HepG2 (cell line): ENCODE measurements around the gene PARN. TPM values are rescaled to one million over a fixed set of nuclear protein-coding genes. Genes with fewer than 3 reads are reported as not detected.

Experiments used
- ATF1 ChIP-seq: IDR thresholded peaks from 2 replicates; pipeline ENCODE4 v1.6.1; 2016; ENCODE audit warnings: mild to moderate bottlenecking, control low read depth
- ATRX ChIP-seq: sonication (generic); formaldehyde crosslinking; IDR thresholded peaks from 2 replicates; pipeline ENCODE4 v1.4.0; 2020; ENCODE audit warnings: missing genetic modification reagents, borderline replicate concordance
- CEBPB ChIP-seq: IDR thresholded peaks from 2 replicates; pipeline ENCODE4 v1.6.1; 2011; ENCODE audit warnings: low read depth, low read length, improper control_type of control experiment, borderline replicate concordance
- CENPX ChIP-seq: sonication (generic); formaldehyde crosslinking; IDR thresholded peaks from 2 replicates; pipeline ENCODE4 v1.9.0; 2021; ENCODE audit warnings: mild to moderate bottlenecking, missing genetic modification reagents, moderate library complexity
- FOXO1 ChIP-seq: sonication (generic); formaldehyde crosslinking; IDR thresholded peaks from 2 replicates; pipeline ENCODE4 v1.4.0; 2020; ENCODE audit warnings: missing genetic modification reagents
- PAF1 ChIP-seq: IDR thresholded peaks from 2 replicates; pipeline ENCODE4 v1.6.1; 2016; ENCODE audit warnings: missing genetic modification reagents, missing compliant biosample characterization
- PHF21A ChIP-seq: sonication (generic); formaldehyde crosslinking; IDR thresholded peaks from 2 replicates; pipeline ENCODE4 v1.5.0; 2020; ENCODE audit warnings: mild to moderate bottlenecking, missing genetic modification reagents
- TAF15 ChIP-seq: fragments of 200-400 bp; formaldehyde crosslinking; IDR thresholded peaks from one replicate; pipeline ENCODE4 v1.6.1; 2018; ENCODE audit warnings: mild to moderate bottlenecking, low read depth, low read length; ENCODE audit not compliant: poor library complexity, severe bottlenecking
- ZFP62 ChIP-seq: sonication (generic); formaldehyde crosslinking; IDR thresholded peaks from 2 replicates; pipeline ENCODE4 v1.4.0; 2020; ENCODE audit warnings: missing genetic modification reagents
- ZNF563 ChIP-seq: sonication (generic); formaldehyde crosslinking; IDR thresholded peaks from 2 replicates; pipeline ENCODE4 v1.8.0; 2022; ENCODE audit warnings: mild to moderate bottlenecking, moderate library complexity, missing genetic modification reagents
- polyA plus RNA-seq, 8 experiments: library from polyadenylated mRNA; depleted of rRNA in 3 of 8; stranded (reverse) in 7 of 8; unstranded in 1 of 8; fragments of >200 nt; fragmentation: Illumina TruSeq in 4 of 8; extraction: Trizol in 4 of 8; gene quantifications; 2 replicates each; pipeline versions ENCODE4 v1.2.1 to v1.2.3, GENCODE V29; 2011 to 2016; ENCODE audit warnings: low read depth in 4 of 8, missing spikeins in 1 of 8, mixed read lengths in 1 of 8; ENCODE audit not compliant: insufficient read depth in 1 of 8
- total RNA-seq, 5 experiments: library from RNA; depleted of rRNA; stranded (reverse); fragments of >200 nt; fragmentation: Illumina TruSeq; extraction: Trizol; gene quantifications; 2 replicates each; pipeline ENCODE4 v1.2.3, GENCODE V29; 2016; ENCODE audit warnings: low read depth in 1 of 5
- TF ChIP-seq, protein P1 (sequence below): sonication (generic); formaldehyde crosslinking; IDR thresholded peaks from 2 replicates; pipeline ENCODE4 v1.4.0; 2020; ENCODE audit warnings: missing genetic modification reagents, borderline replicate concordance
- TF ChIP-seq, protein P2 (sequence below): sonication (generic); formaldehyde crosslinking; IDR thresholded peaks from 2 replicates; pipeline ENCODE4 v1.5.1; 2020; ENCODE audit warnings: missing genetic modification reagents, mild to moderate bottlenecking, borderline replicate concordance
- TF ChIP-seq, protein P3 (sequence below): IDR thresholded peaks from 2 replicates; pipeline ENCODE4 v1.6.1; 2012; ENCODE audit warnings: low read length, improper control_type of control experiment
- TF ChIP-seq, protein P4 (sequence below): sonication (generic); formaldehyde crosslinking; IDR thresholded peaks from 2 replicates; pipeline ENCODE4 v1.5.1; 2020; ENCODE audit warnings: mild to moderate bottlenecking, missing genetic modification reagents, borderline replicate concordance

PARN gene
- total and polyA plus RNA-seq, 2 of the 13 experiments (the other 11 are each of a cell fraction or from before 2014, with no cell fraction given) = 13.3 to 47.6 TPM

DNA sequence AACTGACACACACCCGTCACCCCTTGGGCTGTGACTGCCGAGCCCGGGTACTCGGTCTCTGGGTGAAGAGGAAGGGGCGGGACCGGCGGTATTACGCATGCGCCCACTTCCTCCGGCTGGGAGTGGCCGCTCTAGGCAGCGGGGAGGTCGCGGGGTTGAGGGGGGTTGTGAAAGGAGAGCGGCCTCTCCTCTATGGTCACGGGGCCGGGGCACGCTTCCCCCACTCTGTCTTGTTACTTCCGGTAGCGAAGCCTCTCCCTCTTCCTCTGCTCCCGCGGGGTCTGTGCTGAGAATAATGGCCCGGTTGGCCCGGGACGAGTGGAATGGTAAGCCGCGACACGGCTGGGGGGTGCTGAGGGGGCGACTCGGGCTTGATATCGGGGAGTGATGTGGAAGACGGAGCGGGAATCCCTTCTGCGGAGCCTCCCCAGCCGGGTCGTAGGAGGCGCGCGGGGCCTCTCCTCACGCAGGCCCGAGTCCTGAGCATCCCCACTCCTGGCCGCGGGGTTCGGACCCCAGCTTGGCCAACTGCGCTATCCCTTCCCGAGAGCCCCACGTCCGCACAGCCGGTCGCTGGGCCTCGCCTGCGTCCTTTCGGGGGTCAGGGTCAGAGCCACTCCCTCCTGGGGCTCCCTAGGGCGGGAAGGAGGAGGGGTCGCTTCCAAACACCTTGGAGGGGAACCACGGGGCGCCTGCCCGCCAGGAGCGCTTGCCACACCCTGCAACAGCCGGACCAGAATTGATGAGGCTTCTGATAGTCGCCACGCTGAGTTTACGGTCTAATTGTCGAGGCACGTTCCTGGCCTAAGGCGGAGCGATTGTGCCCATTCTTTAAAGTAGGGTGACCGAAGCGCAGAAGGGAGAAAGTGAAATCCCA lies 2.9 kb upstream of the PARN start, which contains the start of gene BFAR (continued):
- no peak for TF ChIP-seq CENPX
- TF ChIP-seq ZFP62 (CRISPR knock-in tag) = no peak; the same call in 1 of the 2 replicates
- TF ChIP-seq ATF1 = peak; percentile 59; the same call in 1 of the 2 replicates
- TF ChIP-seq ZNF563 = peak; percentile 86
- TF ChIP-seq, protein P1, sequence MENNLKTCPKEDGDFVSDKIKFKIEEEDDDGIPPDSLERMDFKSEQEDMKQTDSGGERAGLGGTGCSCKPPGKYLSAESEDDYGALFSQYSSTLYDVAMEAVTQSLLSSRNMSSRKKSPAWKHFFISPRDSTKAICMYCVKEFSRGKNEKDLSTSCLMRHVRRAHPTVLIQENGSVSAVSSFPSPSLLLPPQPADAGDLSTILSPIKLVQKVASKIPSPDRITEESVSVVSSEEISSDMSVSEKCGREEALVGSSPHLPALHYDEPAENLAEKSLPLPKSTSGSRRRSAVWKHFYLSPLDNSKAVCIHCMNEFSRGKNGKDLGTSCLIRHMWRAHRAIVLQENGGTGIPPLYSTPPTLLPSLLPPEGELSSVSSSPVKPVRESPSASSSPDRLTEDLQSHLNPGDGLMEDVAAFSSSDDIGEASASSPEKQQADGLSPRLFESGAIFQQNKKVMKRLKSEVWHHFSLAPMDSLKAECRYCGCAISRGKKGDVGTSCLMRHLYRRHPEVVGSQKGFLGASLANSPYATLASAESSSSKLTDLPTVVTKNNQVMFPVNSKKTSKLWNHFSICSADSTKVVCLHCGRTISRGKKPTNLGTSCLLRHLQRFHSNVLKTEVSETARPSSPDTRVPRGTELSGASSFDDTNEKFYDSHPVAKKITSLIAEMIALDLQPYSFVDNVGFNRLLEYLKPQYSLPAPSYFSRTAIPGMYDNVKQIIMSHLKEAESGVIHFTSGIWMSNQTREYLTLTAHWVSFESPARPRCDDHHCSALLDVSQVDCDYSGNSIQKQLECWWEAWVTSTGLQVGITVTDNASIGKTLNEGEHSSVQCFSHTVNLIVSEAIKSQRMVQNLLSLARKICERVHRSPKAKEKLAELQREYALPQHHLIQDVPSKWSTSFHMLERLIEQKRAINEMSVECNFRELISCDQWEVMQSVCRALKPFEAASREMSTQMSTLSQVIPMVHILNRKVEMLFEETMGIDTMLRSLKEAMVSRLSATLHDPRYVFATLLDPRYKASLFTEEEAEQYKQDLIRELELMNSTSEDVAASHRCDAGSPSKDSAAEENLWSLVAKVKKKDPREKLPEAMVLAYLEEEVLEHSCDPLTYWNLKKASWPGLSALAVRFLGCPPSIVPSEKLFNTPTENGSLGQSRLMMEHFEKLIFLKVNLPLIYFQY (CRISPR knock-in tag) = peak; percentile 89; the same call in 1 of the 2 replicates
- TF ChIP-seq FOXO1 (CRISPR knock-in tag) = peak; percentile 46; the same call in 1 of the 2 replicates
- TF ChIP-seq CEBPB = peak; percentile 87
- TF ChIP-seq, protein P2, sequence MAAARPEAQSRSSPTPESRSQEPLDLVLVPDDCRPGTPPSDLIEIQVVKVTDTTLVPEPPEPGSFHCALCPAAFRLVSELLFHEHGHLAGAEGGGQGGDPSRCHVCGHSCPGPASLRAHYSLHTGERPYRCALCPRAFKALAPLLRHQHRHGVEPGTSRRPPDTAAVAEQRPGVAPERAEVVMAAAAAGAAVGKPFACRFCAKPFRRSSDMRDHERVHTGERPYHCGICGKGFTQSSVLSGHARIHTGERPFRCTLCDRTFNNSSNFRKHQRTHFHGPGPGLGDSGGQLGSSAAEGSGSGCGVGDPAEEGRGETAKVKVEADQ (CRISPR knock-in tag) = peak; percentile 67; the same call in 1 of the 2 replicates
- TF ChIP-seq PHF21A (CRISPR knock-in tag) = 0 out of 2 replicates have a peak, but pooled peaks have one; percentile 56
- TF ChIP-seq, protein P3, sequence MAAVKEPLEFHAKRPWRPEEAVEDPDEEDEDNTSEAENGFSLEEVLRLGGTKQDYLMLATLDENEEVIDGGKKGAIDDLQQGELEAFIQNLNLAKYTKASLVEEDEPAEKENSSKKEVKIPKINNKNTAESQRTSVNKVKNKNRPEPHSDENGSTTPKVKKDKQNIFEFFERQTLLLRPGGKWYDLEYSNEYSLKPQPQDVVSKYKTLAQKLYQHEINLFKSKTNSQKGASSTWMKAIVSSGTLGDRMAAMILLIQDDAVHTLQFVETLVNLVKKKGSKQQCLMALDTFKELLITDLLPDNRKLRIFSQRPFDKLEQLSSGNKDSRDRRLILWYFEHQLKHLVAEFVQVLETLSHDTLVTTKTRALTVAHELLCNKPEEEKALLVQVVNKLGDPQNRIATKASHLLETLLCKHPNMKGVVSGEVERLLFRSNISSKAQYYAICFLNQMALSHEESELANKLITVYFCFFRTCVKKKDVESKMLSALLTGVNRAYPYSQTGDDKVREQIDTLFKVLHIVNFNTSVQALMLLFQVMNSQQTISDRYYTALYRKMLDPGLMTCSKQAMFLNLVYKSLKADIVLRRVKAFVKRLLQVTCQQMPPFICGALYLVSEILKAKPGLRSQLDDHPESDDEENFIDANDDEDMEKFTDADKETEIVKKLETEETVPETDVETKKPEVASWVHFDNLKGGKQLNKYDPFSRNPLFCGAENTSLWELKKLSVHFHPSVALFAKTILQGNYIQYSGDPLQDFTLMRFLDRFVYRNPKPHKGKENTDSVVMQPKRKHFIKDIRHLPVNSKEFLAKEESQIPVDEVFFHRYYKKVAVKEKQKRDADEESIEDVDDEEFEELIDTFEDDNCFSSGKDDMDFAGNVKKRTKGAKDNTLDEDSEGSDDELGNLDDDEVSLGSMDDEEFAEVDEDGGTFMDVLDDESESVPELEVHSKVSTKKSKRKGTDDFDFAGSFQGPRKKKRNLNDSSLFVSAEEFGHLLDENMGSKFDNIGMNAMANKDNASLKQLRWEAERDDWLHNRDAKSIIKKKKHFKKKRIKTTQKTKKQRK = no peak
- TF ChIP-seq TAF15 = peak; percentile 56
- TF ChIP-seq, protein P4, sequence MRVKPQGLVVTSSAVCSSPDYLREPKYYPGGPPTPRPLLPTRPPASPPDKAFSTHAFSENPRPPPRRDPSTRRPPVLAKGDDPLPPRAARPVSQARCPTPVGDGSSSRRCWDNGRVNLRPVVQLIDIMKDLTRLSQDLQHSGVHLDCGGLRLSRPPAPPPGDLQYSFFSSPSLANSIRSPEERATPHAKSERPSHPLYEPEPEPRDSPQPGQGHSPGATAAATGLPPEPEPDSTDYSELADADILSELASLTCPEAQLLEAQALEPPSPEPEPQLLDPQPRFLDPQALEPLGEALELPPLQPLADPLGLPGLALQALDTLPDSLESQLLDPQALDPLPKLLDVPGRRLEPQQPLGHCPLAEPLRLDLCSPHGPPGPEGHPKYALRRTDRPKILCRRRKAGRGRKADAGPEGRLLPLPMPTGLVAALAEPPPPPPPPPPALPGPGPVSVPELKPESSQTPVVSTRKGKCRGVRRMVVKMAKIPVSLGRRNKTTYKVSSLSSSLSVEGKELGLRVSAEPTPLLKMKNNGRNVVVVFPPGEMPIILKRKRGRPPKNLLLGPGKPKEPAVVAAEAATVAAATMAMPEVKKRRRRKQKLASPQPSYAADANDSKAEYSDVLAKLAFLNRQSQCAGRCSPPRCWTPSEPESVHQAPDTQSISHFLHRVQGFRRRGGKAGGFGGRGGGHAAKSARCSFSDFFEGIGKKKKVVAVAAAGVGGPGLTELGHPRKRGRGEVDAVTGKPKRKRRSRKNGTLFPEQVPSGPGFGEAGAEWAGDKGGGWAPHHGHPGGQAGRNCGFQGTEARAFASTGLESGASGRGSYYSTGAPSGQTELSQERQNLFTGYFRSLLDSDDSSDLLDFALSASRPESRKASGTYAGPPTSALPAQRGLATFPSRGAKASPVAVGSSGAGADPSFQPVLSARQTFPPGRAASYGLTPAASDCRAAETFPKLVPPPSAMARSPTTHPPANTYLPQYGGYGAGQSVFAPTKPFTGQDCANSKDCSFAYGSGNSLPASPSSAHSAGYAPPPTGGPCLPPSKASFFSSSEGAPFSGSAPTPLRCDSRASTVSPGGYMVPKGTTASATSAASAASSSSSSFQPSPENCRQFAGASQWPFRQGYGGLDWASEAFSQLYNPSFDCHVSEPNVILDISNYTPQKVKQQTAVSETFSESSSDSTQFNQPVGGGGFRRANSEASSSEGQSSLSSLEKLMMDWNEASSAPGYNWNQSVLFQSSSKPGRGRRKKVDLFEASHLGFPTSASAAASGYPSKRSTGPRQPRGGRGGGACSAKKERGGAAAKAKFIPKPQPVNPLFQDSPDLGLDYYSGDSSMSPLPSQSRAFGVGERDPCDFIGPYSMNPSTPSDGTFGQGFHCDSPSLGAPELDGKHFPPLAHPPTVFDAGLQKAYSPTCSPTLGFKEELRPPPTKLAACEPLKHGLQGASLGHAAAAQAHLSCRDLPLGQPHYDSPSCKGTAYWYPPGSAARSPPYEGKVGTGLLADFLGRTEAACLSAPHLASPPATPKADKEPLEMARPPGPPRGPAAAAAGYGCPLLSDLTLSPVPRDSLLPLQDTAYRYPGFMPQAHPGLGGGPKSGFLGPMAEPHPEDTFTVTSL (CRISPR knock-in tag) = 0 out of 2 replicates have a peak, but pooled peaks have one; percentile 28
- TF ChIP-seq ATRX (CRISPR knock-in tag) = no peak
- no peak for TF ChIP-seq PAF1 (CRISPR knock-in tag)
